GM19372 (cell line): Measurements from ENCODE around the gene OR10G3.

Experiments used
- ATAC-seq: cut with Tn5 transposase; IDR thresholded peaks from one replicate; pipeline ENCODE4 v1.9.1; 2021; ENCODE audit warnings: mild to moderate bottlenecking, low read depth, moderate library complexity; ENCODE audit not compliant: unreplicated experiment

OR10G3 gene

DNA sequence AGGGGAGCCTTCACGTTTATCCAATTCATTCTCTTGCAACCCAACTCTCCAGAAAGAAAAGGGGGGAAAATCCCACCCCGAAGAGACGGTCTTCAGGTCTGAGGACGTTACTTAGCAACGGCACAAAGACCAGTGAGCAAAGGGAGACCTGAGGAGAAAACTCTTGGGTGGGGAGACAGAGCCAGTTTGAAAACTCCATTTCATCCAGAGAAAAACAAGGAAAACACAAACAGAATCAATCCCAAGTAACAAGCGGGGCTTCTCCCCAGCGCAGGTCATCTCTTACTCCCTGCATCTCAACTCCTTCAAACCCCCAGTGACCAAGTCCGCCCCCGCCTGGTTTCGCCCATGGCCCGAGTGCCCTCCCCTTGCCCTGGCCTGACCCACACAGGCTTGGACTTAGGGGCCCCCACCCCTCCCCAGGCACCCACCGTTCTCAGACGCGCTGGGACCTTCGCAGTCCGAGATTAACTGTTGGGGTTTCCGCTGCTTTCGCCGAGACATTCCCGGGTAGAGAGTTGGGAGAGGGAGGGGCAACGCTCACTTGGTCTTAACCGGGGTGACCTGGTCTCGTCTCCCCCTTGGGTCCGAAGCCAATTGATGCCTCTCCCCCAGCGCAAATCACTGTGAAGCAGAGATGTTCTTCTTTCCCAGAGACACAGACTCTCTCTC, 43.3 kb downstream of the OR10G3 start:
- no peak for ATAC-seq

- no peak for ATAC-seq
These were observed 44.1 kb downstream of the OR10G3 start for GRCh38 chr14:21535545-21536417.

DNA sequence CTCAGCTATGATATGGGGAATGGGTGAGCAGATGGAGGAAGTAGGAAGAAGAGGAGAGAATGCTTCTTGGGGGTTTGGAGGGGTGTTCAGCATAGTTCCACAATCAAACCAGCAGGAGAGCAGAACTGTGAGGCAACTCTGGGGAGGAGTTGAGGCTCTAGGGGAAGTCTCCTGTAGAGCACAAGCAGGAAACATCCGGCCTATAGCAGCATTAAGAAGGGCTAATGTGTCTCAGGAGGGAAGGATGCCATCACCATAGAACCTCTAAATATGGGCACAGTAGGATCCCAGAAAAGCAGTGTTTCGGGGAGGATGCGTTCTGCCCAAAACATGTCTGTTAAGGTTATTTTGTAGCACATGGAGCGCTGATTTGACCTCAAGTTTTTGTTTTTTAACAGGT, 45.3 kb downstream of the OR10G3 start:
- ATAC-seq: no peak

- no peak for ATAC-seq
These were observed 46.6 kb downstream of the OR10G3 start for GRCh38 chr14:21533294-21533693.

- no peak for ATAC-seq
These were observed 50.4 kb downstream of the OR10G3 start for GRCh38 chr14:21529515-21529914.

DNA sequence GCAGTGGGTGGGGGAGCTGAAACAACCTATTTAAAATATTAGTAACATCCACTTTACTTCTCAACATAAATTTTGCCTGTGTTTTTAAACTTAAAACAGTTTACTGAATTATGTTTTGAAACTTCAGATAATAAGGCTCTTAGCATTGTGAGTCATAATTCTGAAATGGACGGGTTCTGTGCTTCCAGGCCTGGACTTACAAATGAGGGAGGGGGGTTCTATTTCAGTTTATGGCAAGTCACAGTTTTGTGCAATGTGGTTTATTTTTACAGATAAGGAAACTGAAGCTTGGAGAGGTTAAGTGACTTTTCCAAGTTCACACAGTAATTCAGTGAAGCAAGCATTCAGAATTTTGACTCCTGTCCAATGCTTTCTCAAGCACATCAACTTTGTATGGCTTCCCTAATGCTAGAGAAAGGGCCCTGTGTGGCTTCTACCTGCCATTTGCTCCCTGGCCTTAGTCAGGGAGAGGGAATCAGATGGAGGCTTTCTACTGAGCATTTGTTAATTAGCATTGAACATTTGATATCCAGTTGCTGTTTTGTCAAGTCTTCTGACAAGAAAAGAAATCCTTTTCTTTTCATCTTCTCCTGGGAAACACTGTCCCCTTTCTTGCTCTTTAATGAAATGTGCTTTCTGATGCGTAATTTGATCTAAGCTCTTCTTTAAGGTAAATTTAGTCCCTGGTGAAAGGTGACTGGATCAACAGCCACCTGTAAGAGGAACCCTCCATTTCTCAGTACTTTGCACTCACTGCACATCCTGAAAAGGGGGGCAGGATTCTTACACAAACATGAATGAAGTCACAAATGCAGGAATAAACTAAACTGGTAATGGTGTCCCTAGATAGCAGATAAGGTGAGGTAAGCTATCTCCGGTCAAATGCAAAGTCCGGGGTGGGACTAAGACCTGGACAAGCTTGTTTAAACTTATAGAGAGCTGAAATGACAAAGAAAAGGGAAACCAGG, 51.2 kb downstream of the OR10G3 start:
- ATAC-seq: no peak

- ATAC-seq: no peak
These were observed 52.6 kb downstream of the OR10G3 start for GRCh38 chr14:21527318-21527679.

DNA sequence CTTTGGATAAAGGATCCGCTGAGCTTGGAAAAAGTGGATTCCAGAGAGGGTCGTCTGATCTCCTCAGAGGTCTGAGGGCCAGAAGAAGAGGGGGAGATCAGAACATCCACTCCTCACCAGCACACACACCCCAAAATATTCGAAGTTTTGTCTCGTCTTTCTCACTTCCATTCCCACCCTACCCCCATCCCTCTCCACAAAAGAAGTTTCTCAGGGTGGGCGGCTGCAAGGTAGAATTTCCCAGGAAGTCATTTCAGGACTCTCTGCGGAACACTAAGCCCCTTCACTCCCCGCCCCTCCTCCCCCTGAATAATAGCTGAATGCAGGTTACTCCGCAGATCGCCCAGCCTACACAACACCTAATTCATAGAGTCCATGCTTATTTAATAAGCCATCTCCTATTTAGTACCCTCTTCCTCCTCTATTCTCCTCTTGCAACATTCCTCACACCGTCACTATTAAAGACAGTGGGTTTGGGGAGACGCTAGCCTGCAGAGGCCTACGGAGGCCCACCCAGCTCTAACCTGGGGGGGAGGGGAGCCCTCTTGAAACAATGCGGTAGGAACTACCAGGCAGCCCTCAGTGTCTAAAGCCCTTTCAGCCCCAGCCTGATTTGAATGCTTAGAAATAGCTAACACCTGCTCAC, 53.1 kb downstream of the OR10G3 start:
- no peak for ATAC-seq

DNA sequence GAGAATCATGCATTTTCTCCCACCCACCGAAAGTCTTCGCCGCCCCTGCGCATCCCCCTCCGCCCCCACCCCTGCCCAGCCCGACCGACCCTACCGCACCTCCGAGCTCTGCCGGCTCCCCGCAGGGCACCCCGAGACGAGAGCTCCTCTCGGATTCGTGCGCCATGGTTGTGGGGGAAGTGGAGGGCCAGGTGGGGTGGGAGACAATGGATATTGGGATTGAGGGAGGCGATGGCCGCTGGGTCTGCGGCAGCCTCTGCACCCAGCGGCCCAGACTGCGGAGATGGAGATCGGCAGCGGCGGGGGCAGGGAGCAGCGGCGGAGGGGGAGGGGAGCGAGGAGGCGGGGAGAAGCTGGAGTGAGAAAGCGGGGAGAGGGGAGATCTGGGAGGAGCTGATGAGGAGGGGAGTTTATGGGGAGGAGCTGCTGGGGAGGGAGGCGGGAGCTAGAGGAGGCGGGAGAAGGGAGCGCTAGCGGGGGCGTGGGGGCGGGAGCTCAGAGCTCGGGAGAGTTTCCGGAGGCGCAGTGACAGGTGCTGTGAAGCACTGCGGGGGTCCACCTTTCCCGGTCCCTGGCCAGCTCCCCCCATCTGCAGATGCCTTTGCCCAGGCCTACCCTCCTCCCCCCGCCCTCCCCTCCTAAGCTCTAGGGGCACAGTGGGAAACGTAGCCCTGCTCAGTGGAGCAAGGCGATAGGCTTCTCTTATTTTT, 53.8 kb downstream of the OR10G3 start, which contains the start of gene SALL2:
Gene SALL2 (minus strand): TSS at position 385 of the 710 bp plus-strand sequence. CDS start 219 bp downstream, at position 166.
- ATAC-seq: no peak

GRCh38 chr14:21525571-21525961, 54.3 kb downstream of the OR10G3 start:
- ATAC-seq: no peak

GRCh38 chr14:21524575-21525490, 55.0 kb downstream of the OR10G3 start:
- no peak for ATAC-seq

GRCh38 chr14:21523203-21523602, 56.7 kb downstream of the OR10G3 start:
- ATAC-seq: no peak

DNA sequence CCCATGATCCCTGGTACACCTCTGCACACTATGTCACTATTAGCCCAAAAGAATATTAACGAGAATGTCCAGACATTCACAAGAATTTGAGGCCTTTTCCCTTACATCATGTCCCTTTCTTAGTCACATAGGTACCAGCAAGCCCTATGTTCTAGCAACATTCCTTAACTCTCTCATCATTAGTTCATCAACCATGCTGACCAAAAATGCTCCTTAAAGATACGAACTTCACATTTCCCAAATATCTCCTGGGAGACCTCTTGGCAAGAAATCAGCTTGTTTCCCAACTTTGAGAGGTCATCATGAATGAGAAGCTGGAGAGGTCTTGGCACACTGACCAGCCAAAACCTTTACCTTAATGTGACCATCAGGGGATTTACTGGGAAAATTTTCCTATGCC, 58.4 kb downstream of the OR10G3 start:
- ATAC-seq: no peak

DNA sequence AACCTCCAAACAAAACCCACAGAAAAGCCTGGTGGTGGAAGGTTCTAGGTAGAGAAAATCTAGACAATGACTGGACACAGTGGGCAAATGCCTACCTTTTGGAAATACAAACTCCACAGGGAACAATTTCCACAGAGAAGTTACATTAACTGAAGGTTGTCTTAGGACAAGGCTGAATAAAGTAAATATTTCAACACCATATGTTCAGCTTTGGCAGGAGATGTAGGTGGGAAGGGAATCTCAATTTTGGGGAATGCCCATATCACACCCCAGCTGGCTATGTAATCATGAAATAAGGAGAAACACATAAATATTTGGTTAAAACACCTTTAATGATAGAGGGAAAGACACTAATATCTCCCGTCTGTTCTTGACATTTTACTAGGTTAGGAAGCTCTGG, 59.1 kb downstream of the OR10G3 start:
- no peak for ATAC-seq

DNA sequence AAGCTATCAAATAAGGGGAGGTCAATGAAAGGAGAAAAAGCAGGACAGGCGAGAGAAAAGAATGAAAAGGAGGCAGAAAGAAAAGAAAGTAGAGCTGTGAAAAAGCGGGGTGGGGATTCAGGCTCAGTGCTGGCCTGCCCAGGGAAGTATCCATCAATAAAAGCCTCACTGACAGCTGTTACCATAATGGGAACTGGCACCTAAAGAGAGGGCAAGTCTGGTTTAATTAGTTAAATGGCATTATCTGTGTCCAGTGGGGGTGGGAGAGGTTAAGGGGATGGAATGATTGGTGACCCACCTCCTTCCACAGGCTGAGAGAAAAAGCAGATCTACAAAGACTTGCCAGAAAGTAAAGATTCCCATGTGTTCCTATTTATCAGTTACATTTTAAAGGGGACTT, 61.2 kb downstream of the OR10G3 start:
- ATAC-seq: no peak
